HepG2 (cell line): ENCODE data around the gene SAMD4B. TPM values are rescaled to one million over a fixed set of nuclear protein-coding genes. Genes with fewer than 3 reads are reported as not detected.
A peak's percentile ranks its signal among the peaks of the same experiment; 100 is the strongest.

Experiments used
- ATAC-seq: fragments of 200-7000 bp; cut with Tn5 transposase; 3 replicates; pipeline ENCODE4 v1.9.1; 2020; ENCODE audit warnings: mild to moderate bottlenecking, moderate library complexity
- BruUV-seq: library from RNA; stranded (reverse); fragments of 400-500 nt; replicated peaks from 2 replicates; lab custom pipeline; 2021; lab: Mats Ljungman, UMichigan
- CTCF ChIA-PET: fragments of 300-600 bp; formaldehyde crosslinking; extraction: SDS; loops from one replicate; lab custom pipeline; 2021; ENCODE audit warnings: low total read pairs, inconsistent platforms, low intra/inter-chr PET ratio; lab: Yijun Ruan, JAX
- POLR2A ChIA-PET: fragments of 350-600 bp; sonication (Branson Sonifier 250); formaldehyde crosslinking; loops from one replicate; lab custom pipeline; 2020; ENCODE audit warnings: antibody characterized with exemption, inconsistent platforms; lab: Yijun Ruan, JAX
- DNase-seq: peaks from one replicate; pipeline ENCODE4 v3.0.0-alpha.2; 2015; ENCODE audit warnings: low spot score
- FAIRE-seq: peaks from 3 replicates; lab custom pipeline; 2011; peaks lifted over from hg19 to GRCh38; lab: Jason Lieb, UNC
- H2AFZ ChIP-seq: one replicate; pipeline ENCODE4 v1.6.1; 2011; ENCODE audit warnings: low read length, inconsistent platforms
- H3K27ac ChIP-seq: fragments of 300-600 bp; 3 replicates; pipeline ENCODE4 v1.8.0; 2011; ENCODE audit warnings: mixed run types, mild to moderate bottlenecking, mixed read lengths, low read length, inconsistent platforms; ENCODE audit not compliant: insufficient read depth; ENCODE audit errors: extremely low read length
- H3K27me3 ChIP-seq, 2 experiments: fragments of 200-600 bp in 1 of 2; 2 replicates in 1 of 2; 3 replicates in 1 of 2; pipeline versions ENCODE4 v1.6.0 to v1.8.0; 2011; ENCODE audit warnings: low read length in 2 of 2, mild to moderate bottlenecking in 2 of 2, moderate library complexity in 2 of 2, inconsistent platforms in 1 of 2; ENCODE audit not compliant: insufficient read depth in 2 of 2, control insufficient read depth in 1 of 2
- H3K36me3 ChIP-seq, 2 experiments: fragments of 200-600 bp in 1 of 2; replicated peaks in 1 of 2; 2 replicates in 1 of 2; 3 replicates in 1 of 2; pipeline versions ENCODE4 v1.5.1 to v1.8.0; 2011; ENCODE audit warnings: low read length in 2 of 2, inconsistent platforms in 1 of 2; ENCODE audit not compliant: insufficient read depth in 2 of 2, control insufficient read depth in 1 of 2
- H3K4me1 ChIP-seq: 2 replicates; pipeline ENCODE4 v1.5.1; 2012; ENCODE audit warnings: low read length, inconsistent platforms; ENCODE audit not compliant: insufficient read depth
- H3K4me2 ChIP-seq: 2 replicates; pipeline ENCODE4 v1.6.0; 2011; ENCODE audit warnings: low read depth, low read length, inconsistent platforms
- H3K4me3 ChIP-seq, 3 experiments: fragments of 200-600 bp in 1 of 3; sonication (generic), shearing (Covaris generic) in 1 of 3; replicated peaks in 1 of 3; 2 replicates each; pipeline ENCODE4 v1.5.1; 2011 to 2016; ENCODE audit warnings: low read length in 3 of 3, inconsistent platforms in 2 of 3, low read depth in 2 of 3, mild to moderate bottlenecking in 2 of 3, control low read depth in 1 of 3, mixed read lengths in 1 of 3; ENCODE audit not compliant: insufficient read depth in 1 of 3
- H3K79me2 ChIP-seq: one replicate; pipeline ENCODE4 v1.6.1; 2011; ENCODE audit warnings: low read length, inconsistent platforms; ENCODE audit not compliant: insufficient read depth
- H3K9ac ChIP-seq: 2 replicates; pipeline ENCODE4 v1.6.0; 2011; ENCODE audit warnings: mild to moderate bottlenecking, low read depth, low read length, inconsistent platforms; ENCODE audit not compliant: insufficient read depth
- H3K9me3 ChIP-seq: 2 replicates; pipeline ENCODE4 v1.5.1; 2012; ENCODE audit warnings: mild to moderate bottlenecking, low read length
- H4K20me1 ChIP-seq: 2 replicates; pipeline ENCODE4 v1.6.0; 2011; ENCODE audit warnings: inconsistent platforms, mild to moderate bottlenecking, low read length, moderate library complexity; ENCODE audit not compliant: insufficient read depth
- CREB1 ChIP-seq, 2 experiments: fragments of 450-650 bp in 1 of 2; IDR thresholded peaks; 2 replicates each; pipeline ENCODE4 v1.6.1; 2016 to 2017; ENCODE audit warnings: control low read depth in 1 of 2, mild to moderate bottlenecking in 1 of 2, missing compliant biosample characterization in 1 of 2, missing genetic modification characterization in 1 of 2
- GTF2F1 ChIP-seq: fragments of 150-350 bp; IDR thresholded peaks from 2 replicates; pipeline ENCODE4 v1.6.1; 2014; ENCODE audit warnings: low read length
- HNF4G ChIP-seq, 2 experiments: sonication (generic) in 1 of 2; formaldehyde crosslinking in 1 of 2; IDR thresholded peaks; 2 replicates each; pipeline versions ENCODE4 v1.4.0 to v1.6.1; 2011 to 2020; ENCODE audit warnings: borderline replicate concordance in 2 of 2, low read depth in 2 of 2, mild to moderate bottlenecking in 2 of 2, low read length in 1 of 2, missing genetic modification reagents in 1 of 2, moderate library complexity in 1 of 2
- IRF2 ChIP-seq: IDR thresholded peaks from 2 replicates; pipeline ENCODE4 v1.6.1; 2018; ENCODE audit warnings: missing genetic modification reagents, missing compliant biosample characterization
- KAT8 ChIP-seq: IDR thresholded peaks from 2 replicates; pipeline ENCODE4 v1.6.1; 2016; ENCODE audit warnings: missing genetic modification reagents, missing compliant biosample characterization
- KLF16 ChIP-seq, 2 experiments: sonication (generic) in 1 of 2; formaldehyde crosslinking in 1 of 2; IDR thresholded peaks; 2 replicates each; pipeline versions ENCODE4 v1.6.1 to v1.8.0; 2016 to 2023; ENCODE audit warnings: missing genetic modification reagents in 2 of 2, missing compliant biosample characterization in 1 of 2
- MAZ ChIP-seq, 2 experiments: sonication (generic) in 1 of 2; formaldehyde crosslinking in 1 of 2; IDR thresholded peaks; 2 replicates each; pipeline versions ENCODE4 v1.5.0 to v1.6.1; 2012 to 2020; ENCODE audit warnings: low read depth in 2 of 2, mild to moderate bottlenecking in 2 of 2, borderline replicate concordance in 1 of 2, improper control_type of control experiment in 1 of 2, low read length in 1 of 2, missing genetic modification reagents in 1 of 2, moderate library complexity in 1 of 2
- PITX1 ChIP-seq: sonication (generic); formaldehyde crosslinking; IDR thresholded peaks from 2 replicates; pipeline ENCODE4 v1.5.1; 2020; ENCODE audit warnings: mild to moderate bottlenecking, missing genetic modification reagents
- TFE3 ChIP-seq: IDR thresholded peaks from 2 replicates; pipeline ENCODE4 v1.6.1; 2016
- ZMYM3 ChIP-seq: sonication (generic); formaldehyde crosslinking; IDR thresholded peaks from 2 replicates; pipeline ENCODE4 v1.5.1; 2020; ENCODE audit warnings: mild to moderate bottlenecking, missing genetic modification reagents
- ZNF430 ChIP-seq: sonication (generic); formaldehyde crosslinking; IDR thresholded peaks from 2 replicates; pipeline ENCODE4 v1.9.0; 2021; ENCODE audit warnings: mild to moderate bottlenecking, missing genetic modification reagents
- ZNF703 ChIP-seq: sonication (generic); formaldehyde crosslinking; IDR thresholded peaks from 2 replicates; pipeline ENCODE4 v1.5.1; 2020; ENCODE audit warnings: missing genetic modification reagents, mild to moderate bottlenecking, moderate library complexity, borderline replicate concordance
- ZNF777 ChIP-seq: sonication (generic); formaldehyde crosslinking; IDR thresholded peaks from 2 replicates; pipeline ENCODE4 v1.4.0; 2020; ENCODE audit warnings: missing genetic modification reagents
- WGBS: methylation state at CpG from one replicate; pipeline ENCODE4 v1.1.6; 2017; ENCODE audit warnings: low lambda C conversion rate; 5-methylcytosine and 5-hydroxymethylcytosine counted together
- in situ Hi-C: cut with HindIII; loops from 2 replicates; pipeline ENCODE4 v1.10.0; 2017; ENCODE audit warnings: low pct_unique_long_range_greater_than_20kb; ENCODE audit not compliant: extremely low pct_ligation_motif_present
- intact Hi-C: fragments of 100-400 bp; cut with micrococcal nuclease; formaldehyde crosslinking; loops from one replicate; pipeline ENCODE4 v1.10.0; 2022; ENCODE audit not compliant: unreplicated experiment
- polyA plus RNA-seq, 8 experiments: library from polyadenylated mRNA; depleted of rRNA in 3 of 8; stranded (reverse) in 7 of 8; unstranded in 1 of 8; fragments of >200 nt; fragmentation: Illumina TruSeq in 4 of 8; extraction: Trizol in 4 of 8; gene quantifications; 2 replicates each; pipeline versions ENCODE4 v1.2.1 to v1.2.3, GENCODE V29; 2011 to 2016; ENCODE audit warnings: low read depth in 4 of 8, missing spikeins in 1 of 8, mixed read lengths in 1 of 8; ENCODE audit not compliant: insufficient read depth in 1 of 8
- total RNA-seq, 5 experiments: library from RNA; depleted of rRNA; stranded (reverse); fragments of >200 nt; fragmentation: Illumina TruSeq; extraction: Trizol; gene quantifications; 2 replicates each; pipeline ENCODE4 v1.2.3, GENCODE V29; 2016; ENCODE audit warnings: low read depth in 1 of 5
- TF ChIP-seq, protein P1 (sequence below): sonication (generic); formaldehyde crosslinking; IDR thresholded peaks from 2 replicates; pipeline ENCODE4 v1.4.0; 2020; ENCODE audit warnings: mild to moderate bottlenecking, missing genetic modification reagents, borderline replicate concordance

Gene SAMD4B
- total and polyA plus RNA-seq, 2 of the 13 experiments (the other 11 are each of a cell fraction or from before 2014, with no cell fraction given), result 26.0 to 31.8 TPM

GRCh38 chr19:39411081-39411831 is 69.0 kb downstream of the SAMD4B start:
- Histone ChIP-seq H3K36me3 (peaks cover 0 to 6% of the 10 kb centered on the region in 2 experiments; a peak in 1 of 5 replicates), H3K4me2 (peak overlapping the region; percentile 96), H3K9me3 (no peaks in the 10 kb centered on the region), H4K20me1 (peaks cover 20% of the 10 kb centered on the region; the same call in 1 of the 2 replicates), H3K4me3 (peak overlapping the region; percentile 70 to 98 (median 97)), H3K27me3 (no peaks in the 10 kb centered on the region; a peak in 1 of 5 replicates), H2AFZ (no peak overlapping the region), H3K4me1 (peaks cover 54% of the 10 kb centered on the region), H3K27ac (peak overlapping the region; percentile 81), H3K79me2 (peaks cover 39% of the 10 kb centered on the region), H3K9ac (peak overlapping the region; percentile 83)
- ChIA-PET CTCF (interaction anchor here (1.3 to 5.1 kb wide), 2 partner anchors 14 to 84 kb away, joined by 4 to 127 read pairs; no protein-coding TSS in a partner anchor), POLR2A (interaction anchor here (0.7 to 2.3 kb wide), 9 partner anchors 10 to 69 kb away, joined by 3 to 123 read pairs (median 18); partner anchors contain the start of genes MED29, PAF1, RPS16 and SAMD4B)
- DNase-seq (peak; percentile 88), FAIRE-seq (peak; percentile 97), ATAC-seq (peak; percentile 27)
- intact Hi-C loops, result loop anchor here (1.0 to 10.0 kb wide), 5 partner anchors 10 to 289 kb away; partner anchors contain the start of genes EID2B and SAMD4B
- in situ Hi-C loops, result no loop called here
- WGBS, result 1% methylated on average over 9 of the region's 9 CpGs
- no TSS peak for BruUV-seq
- 0 out of 2 replicates have a peak, but pooled peaks have one; percentile 26 for TF ChIP-seq KAT8 (CRISPR knock-in tag)
- peak; percentile 96 for TF ChIP-seq HNF4G (IDR thresholded peaks at IDR 0.05; ENCODE audit: borderline replicate concordance, low read depth, low read length)
- peak; percentile 90 for TF ChIP-seq HNF4G (CRISPR knock-in tag; IDR thresholded peaks at IDR 0.05; ENCODE audit: borderline replicate concordance, low read depth)
- no peak for TF ChIP-seq ZNF777 (CRISPR knock-in tag)
- TF ChIP-seq KLF16 (CRISPR knock-in tag; IDR thresholded peaks at IDR 0.05), result 0 out of 4 replicates have a peak, but pooled peaks of 1 of the 2 experiments have one; percentile 21
- TF ChIP-seq IRF2 (CRISPR knock-in tag), result peak; percentile 55; the same call in 1 of the 2 replicates
- TF ChIP-seq ZMYM3, result peak; percentile 40; the same call in 1 of the 2 replicates
- no peak for TF ChIP-seq ZNF703 (CRISPR knock-in tag)
- TF ChIP-seq CREB1 (IDR thresholded peaks at IDR 0.05), result no peak
- TF ChIP-seq CREB1 (CRISPR knock-in tag; IDR thresholded peaks at IDR 0.05), result no peak
- 0 out of 2 replicates have a peak, but pooled peaks have one; percentile 26 for TF ChIP-seq TFE3 (CRISPR knock-in tag)
- TF ChIP-seq PITX1 (CRISPR knock-in tag), result peak; percentile 60; the same call in 1 of the 2 replicates
- TF ChIP-seq, protein P1, sequence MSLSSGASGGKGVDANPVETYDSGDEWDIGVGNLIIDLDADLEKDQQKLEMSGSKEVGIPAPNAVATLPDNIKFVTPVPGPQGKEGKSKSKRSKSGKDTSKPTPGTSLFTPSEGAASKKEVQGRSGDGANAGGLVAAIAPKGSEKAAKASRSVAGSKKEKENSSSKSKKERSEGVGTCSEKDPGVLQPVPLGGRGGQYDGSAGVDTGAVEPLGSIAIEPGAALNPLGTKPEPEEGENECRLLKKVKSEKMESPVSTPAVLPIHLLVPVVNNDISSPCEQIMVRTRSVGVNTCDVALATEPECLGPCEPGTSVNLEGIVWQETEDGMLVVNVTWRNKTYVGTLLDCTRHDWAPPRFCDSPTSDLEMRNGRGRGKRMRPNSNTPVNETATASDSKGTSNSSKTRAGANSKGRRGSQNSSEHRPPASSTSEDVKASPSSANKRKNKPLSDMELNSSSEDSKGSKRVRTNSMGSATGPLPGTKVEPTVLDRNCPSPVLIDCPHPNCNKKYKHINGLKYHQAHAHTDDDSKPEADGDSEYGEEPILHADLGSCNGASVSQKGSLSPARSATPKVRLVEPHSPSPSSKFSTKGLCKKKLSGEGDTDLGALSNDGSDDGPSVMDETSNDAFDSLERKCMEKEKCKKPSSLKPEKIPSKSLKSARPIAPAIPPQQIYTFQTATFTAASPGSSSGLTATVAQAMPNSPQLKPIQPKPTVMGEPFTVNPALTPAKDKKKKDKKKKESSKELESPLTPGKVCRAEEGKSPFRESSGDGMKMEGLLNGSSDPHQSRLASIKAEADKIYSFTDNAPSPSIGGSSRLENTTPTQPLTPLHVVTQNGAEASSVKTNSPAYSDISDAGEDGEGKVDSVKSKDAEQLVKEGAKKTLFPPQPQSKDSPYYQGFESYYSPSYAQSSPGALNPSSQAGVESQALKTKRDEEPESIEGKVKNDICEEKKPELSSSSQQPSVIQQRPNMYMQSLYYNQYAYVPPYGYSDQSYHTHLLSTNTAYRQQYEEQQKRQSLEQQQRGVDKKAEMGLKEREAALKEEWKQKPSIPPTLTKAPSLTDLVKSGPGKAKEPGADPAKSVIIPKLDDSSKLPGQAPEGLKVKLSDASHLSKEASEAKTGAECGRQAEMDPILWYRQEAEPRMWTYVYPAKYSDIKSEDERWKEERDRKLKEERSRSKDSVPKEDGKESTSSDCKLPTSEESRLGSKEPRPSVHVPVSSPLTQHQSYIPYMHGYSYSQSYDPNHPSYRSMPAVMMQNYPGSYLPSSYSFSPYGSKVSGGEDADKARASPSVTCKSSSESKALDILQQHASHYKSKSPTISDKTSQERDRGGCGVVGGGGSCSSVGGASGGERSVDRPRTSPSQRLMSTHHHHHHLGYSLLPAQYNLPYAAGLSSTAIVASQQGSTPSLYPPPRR, result peak; percentile 47; the same call in 1 of the 2 replicates
- 0 out of 2 replicates have a peak, but pooled peaks have one; percentile 28 for TF ChIP-seq GTF2F1
- no peak for TF ChIP-seq MAZ (IDR thresholded peaks at IDR 0.05; ENCODE audit: borderline replicate concordance, low read depth, low read length)
- 0 out of 2 replicates have a peak, but pooled peaks have one; percentile 2 for TF ChIP-seq MAZ (CRISPR knock-in tag; IDR thresholded peaks at IDR 0.05; ENCODE audit: low read depth)
- TF ChIP-seq ZNF430 (CRISPR knock-in tag), result peak; percentile 68
